ENCODE results near the gene RAVER1.

DNA sequence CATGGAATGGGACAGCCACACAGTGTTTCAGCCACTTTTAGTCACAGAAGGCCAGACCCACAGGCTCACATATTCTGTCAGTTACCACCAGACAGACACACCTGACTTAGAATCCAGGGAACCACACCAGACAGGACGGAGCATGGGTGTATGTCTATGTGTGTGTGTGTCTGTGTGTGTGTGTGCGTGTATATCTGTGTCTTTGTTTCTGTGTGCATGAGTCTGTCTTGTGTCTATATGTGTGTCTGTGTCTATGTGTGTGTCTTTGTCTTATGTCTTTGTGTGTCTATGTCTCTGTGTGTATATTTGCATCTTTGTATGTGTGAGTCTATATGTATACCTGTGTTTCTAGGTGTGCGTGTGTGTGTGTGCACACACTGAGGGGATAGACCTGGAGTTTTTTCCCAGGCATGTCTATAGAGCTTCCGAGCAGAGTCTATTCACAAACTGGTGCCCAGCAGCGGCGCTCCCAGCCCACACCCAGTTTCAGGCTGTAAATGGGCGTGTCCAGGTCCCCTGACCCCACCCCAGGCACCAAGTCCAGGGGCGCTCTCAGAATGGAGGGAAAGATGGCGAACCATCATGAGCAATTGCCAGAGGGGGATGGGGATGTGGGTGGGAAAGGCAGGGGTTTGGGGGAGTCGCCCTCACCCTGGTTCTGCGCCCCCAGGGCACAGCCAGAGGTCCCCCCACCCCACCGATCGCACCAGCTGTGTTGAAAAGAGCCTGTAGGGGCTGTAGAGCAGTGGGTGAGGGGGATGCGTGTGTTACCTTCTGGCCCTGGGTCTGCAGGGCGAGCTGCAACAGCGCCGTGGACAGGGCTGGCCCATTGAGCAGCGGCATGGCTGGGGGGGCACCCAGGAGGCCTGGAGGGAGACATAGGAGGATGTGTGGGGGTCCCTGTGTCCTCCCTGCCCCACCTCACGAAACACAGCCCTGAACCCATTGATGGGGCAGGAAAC lies 11.2 kb downstream of the RAVER1 start:
- TF ChIP-seq CTCF (conservative IDR thresholded peaks at IDR 0.05; ENCODE audit: low read depth, low read length) (no peak), EZH2 (IDR thresholded peaks at IDR 0.05; ENCODE audit: low read length, unreplicated experiment) (no peak), EZH2phosphoT487 (IDR thresholded peaks at IDR 0.05; ENCODE audit: borderline replicate concordance, low read length) (no peak)
